ENCODE data around the gene SLC22A23.

- TF ChIP-seq CTCF (conservative IDR thresholded peaks at IDR 0.05 in 1 of 2, IDR thresholded peaks at IDR 0.05 in 1 of 2; ENCODE audit: extremely low read depth in 1 of 2, insufficient read depth in 1 of 2, low read depth in 1 of 2, low read length in 2 of 2) (no peak), EZH2 (IDR thresholded peaks at IDR 0.05; ENCODE audit: borderline replicate concordance, low read length) (no peak)
These were observed 124.9 kb downstream of the SLC22A23 start for GRCh38 chr6:3331971-3332370.

Measured in mammary epithelial cell (primary cell).